Keratinocyte (primary cell): ENCODE measurements around the gene OTOA. TPM values are rescaled to one million over a fixed set of nuclear protein-coding genes. Genes with fewer than 3 reads are reported as not detected.

Source experiments
- DNase-seq: peaks from one replicate; pipeline ENCODE4 v3.0.0-alpha.2; 2011; ENCODE audit warnings: low read depth, missing footprints, low spot score
- FAIRE-seq: peaks from 2 replicates; lab custom pipeline; 2011; peaks lifted over from hg19 to GRCh38; lab: Jason Lieb, UNC
- H2AFZ ChIP-seq: 2 replicates; pipeline ENCODE4 v1.6.0; 2012; ENCODE audit warnings: low read length, control low read depth, inconsistent platforms; ENCODE audit not compliant: control insufficient read depth
- H3K27ac ChIP-seq: 2 replicates; pipeline ENCODE4 v1.5.1; 2011; ENCODE audit warnings: low read length; ENCODE audit not compliant: control insufficient read depth, insufficient read depth
- H3K27me3 ChIP-seq: 3 replicates; pipeline ENCODE4 v1.6.0; 2011; ENCODE audit warnings: low read length; ENCODE audit not compliant: control insufficient read depth, insufficient read depth; ENCODE audit errors: extremely low read depth
- H3K36me3 ChIP-seq, 2 experiments: 2 replicates in 1 of 2; 3 replicates in 1 of 2; pipeline ENCODE4 v1.5.1; 2011; ENCODE audit warnings: low read length in 2 of 2, mild to moderate bottlenecking in 1 of 2; ENCODE audit not compliant: control insufficient read depth in 2 of 2, insufficient read depth in 2 of 2; ENCODE audit errors: extremely low read depth in 1 of 2
- H3K4me1 ChIP-seq: 3 replicates; pipeline ENCODE4 v1.5.1; 2011; ENCODE audit warnings: low read length; ENCODE audit not compliant: control insufficient read depth, insufficient read depth; ENCODE audit errors: extremely low read depth
- H3K4me2 ChIP-seq: 3 replicates; pipeline ENCODE4 v1.6.0; 2011; ENCODE audit warnings: low read depth, low read length; ENCODE audit not compliant: control insufficient read depth, insufficient read depth; ENCODE audit errors: extremely low read depth
- H3K4me3 ChIP-seq, 3 experiments: fragments of 200-600 bp in 1 of 3; sonication (generic) in 1 of 3; 2 replicates in 2 of 3; 3 replicates in 1 of 3; pipeline ENCODE4 v1.5.1; 2011 to 2016; ENCODE audit warnings: low read length in 3 of 3, mild to moderate bottlenecking in 3 of 3, control low read depth in 2 of 3, inconsistent platforms in 1 of 3, low read depth in 1 of 3, mixed read lengths in 1 of 3, mixed run types in 1 of 3, moderate library complexity in 1 of 3; ENCODE audit not compliant: control insufficient read depth in 2 of 3, insufficient read depth in 2 of 3; ENCODE audit errors: extremely low read depth in 1 of 3
- H3K79me2 ChIP-seq: 2 replicates; pipeline ENCODE4 v1.6.0; 2012; ENCODE audit warnings: low read length; ENCODE audit not compliant: control insufficient read depth, insufficient read depth
- H3K9ac ChIP-seq: 3 replicates; pipeline ENCODE4 v1.6.0; 2011; ENCODE audit warnings: low read length; ENCODE audit not compliant: control insufficient read depth, insufficient read depth; ENCODE audit errors: extremely low read depth
- H3K9me1 ChIP-seq: 3 replicates; pipeline ENCODE4 v1.6.0; 2011; ENCODE audit warnings: low read length; ENCODE audit not compliant: control insufficient read depth, insufficient read depth; ENCODE audit errors: extremely low read depth
- H3K9me3 ChIP-seq: 2 replicates; pipeline ENCODE4 v1.5.1; 2012; ENCODE audit warnings: low read depth, low read length; ENCODE audit not compliant: control insufficient read depth
- H4K20me1 ChIP-seq: 3 replicates; pipeline ENCODE4 v1.6.0; 2011; ENCODE audit warnings: low read length; ENCODE audit not compliant: control insufficient read depth, insufficient read depth; ENCODE audit errors: extremely low read depth
- EZH2 ChIP-seq: IDR thresholded peaks from one replicate; pipeline ENCODE4 v1.6.1; 2012; ENCODE audit warnings: inconsistent platforms, mild to moderate bottlenecking, low read length, moderate library complexity
- dilution Hi-C: fragments of 300-500 bp; cut with MboI; formaldehyde crosslinking; loops from one replicate; pipeline ENCODE4 v1.7.0; 2020; ENCODE audit warnings: low sequenced_read_pairs; ENCODE audit not compliant: extremely low pct_ligation_motif_present
- polyA plus RNA-seq, 5 experiments: library from polyadenylated mRNA; depleted of rRNA in 3 of 5; stranded (reverse) in 3 of 5; stranded (forward) in 1 of 5; unstranded in 1 of 5; fragments of >200 nt; gene quantifications; 1 replicate in 1 of 5; 2 replicates in 3 of 5; 3 replicates in 1 of 5; pipeline versions ENCODE4 v1.2.1 to v1.2.3, GENCODE V29; 2011 to 2012; ENCODE audit warnings: missing spikeins in 2 of 5, low read depth in 1 of 5, low replicate concordance in 1 of 5
- TF ChIP-seq, protein P1 (sequence below), 3 experiments: IDR thresholded peaks in 1 of 3; conservative IDR thresholded peaks in 1 of 3; optimal IDR thresholded peaks in 1 of 3; 2 replicates in 2 of 3; 3 replicates in 1 of 3; pipeline versions ENCODE3 to v1.5.1; 2011; ENCODE audit warnings: low read length in 3 of 3, mild to moderate bottlenecking in 3 of 3, moderate library complexity in 2 of 3, control low read depth in 1 of 3, inconsistent platforms in 1 of 3; ENCODE audit not compliant: insufficient read depth in 2 of 3; ENCODE audit errors: extremely low read depth in 1 of 3

OTOA gene
- polyA plus RNA-seq, 1 donor (not counting 4 experiments of a cell fraction or from before 2014, with no cell fraction given): not detected

GRCh38 chr16:21654466-21654865 is 9.3 kb upstream of the OTOA start:
- DNase-seq (no peak), FAIRE-seq (no peak)
- Histone ChIP-seq H3K4me1 (peaks cover 19% of the 10 kb centered on the region), H3K4me3 (no peak overlapping the region), H3K9me3 (no peaks in the 10 kb centered on the region), H4K20me1 (no peaks in the 10 kb centered on the region), H3K9ac (no peak overlapping the region), H3K4me2 (peak overlapping the region; percentile 44), H3K9me1 (no peaks in the 10 kb centered on the region), H3K79me2 (peaks cover 5% of the 10 kb centered on the region), H3K27me3 (no peaks in the 10 kb centered on the region), H3K36me3 (peaks cover 2 to 4% of the 10 kb centered on the region in 2 experiments), H2AFZ (no peak overlapping the region), H3K27ac (peak overlapping the region; percentile 10)
- dilution Hi-C loops: no loop called here
- TF ChIP-seq EZH2: no peak
- TF ChIP-seq, protein P1, sequence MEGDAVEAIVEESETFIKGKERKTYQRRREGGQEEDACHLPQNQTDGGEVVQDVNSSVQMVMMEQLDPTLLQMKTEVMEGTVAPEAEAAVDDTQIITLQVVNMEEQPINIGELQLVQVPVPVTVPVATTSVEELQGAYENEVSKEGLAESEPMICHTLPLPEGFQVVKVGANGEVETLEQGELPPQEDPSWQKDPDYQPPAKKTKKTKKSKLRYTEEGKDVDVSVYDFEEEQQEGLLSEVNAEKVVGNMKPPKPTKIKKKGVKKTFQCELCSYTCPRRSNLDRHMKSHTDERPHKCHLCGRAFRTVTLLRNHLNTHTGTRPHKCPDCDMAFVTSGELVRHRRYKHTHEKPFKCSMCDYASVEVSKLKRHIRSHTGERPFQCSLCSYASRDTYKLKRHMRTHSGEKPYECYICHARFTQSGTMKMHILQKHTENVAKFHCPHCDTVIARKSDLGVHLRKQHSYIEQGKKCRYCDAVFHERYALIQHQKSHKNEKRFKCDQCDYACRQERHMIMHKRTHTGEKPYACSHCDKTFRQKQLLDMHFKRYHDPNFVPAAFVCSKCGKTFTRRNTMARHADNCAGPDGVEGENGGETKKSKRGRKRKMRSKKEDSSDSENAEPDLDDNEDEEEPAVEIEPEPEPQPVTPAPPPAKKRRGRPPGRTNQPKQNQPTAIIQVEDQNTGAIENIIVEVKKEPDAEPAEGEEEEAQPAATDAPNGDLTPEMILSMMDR (optimal IDR thresholded peaks at IDR 0.05 in 1 of 3, IDR thresholded peaks at IDR 0.05 in 1 of 3, conservative IDR thresholded peaks at IDR 0.05 in 1 of 3; ENCODE audit: extremely low read depth in 1 of 3, insufficient read depth in 2 of 3, low read length in 3 of 3): no peak

DNA sequence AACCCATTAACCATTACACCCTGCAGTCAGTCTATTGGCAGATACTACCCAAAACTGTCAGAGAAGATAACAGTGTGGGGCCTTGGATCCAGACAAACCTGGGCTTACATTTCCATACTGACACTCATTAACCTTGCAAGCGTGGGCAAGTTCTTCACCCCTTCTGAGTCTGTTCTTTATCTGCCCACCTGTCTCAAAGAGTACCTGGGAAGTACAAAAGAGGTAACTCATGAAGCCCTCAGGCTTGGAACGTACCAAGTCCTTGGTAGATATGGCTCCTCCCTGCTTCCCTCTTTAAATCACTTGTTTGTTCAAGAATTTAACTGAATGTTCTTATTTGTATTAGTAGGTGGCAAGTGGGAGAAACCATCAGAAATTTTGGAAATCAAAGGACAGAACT is 8.9 kb upstream of the OTOA start:
- no peaks in the 10 kb centered on the region for H4K20me1 ChIP-seq
- FAIRE-seq (peak; percentile 62), DNase-seq (peak; percentile 13)
- H3K27me3 ChIP-seq: no peaks in the 10 kb centered on the region
- dilution Hi-C loops: no loop called here
- H3K27ac ChIP-seq: peak overlapping the region; percentile 28
- H3K4me2 ChIP-seq: peak overlapping the region; percentile 44
- peaks cover 4% of the 10 kb centered on the region for H3K79me2 ChIP-seq
- no peak overlapping the region for H3K4me3 ChIP-seq
- H3K4me1 ChIP-seq: peaks cover 19% of the 10 kb centered on the region
- TF ChIP-seq, protein P1 (optimal IDR thresholded peaks at IDR 0.05 in 1 of 3, IDR thresholded peaks at IDR 0.05 in 1 of 3, conservative IDR thresholded peaks at IDR 0.05 in 1 of 3; ENCODE audit: extremely low read depth in 1 of 3, insufficient read depth in 2 of 3, low read length in 3 of 3): no peak
- TF ChIP-seq EZH2: no peak
- H3K9me1 ChIP-seq: no peaks in the 10 kb centered on the region
- H2AFZ ChIP-seq: no peak overlapping the region
- H3K9ac ChIP-seq: no peak overlapping the region
- no peaks in the 10 kb centered on the region for H3K9me3 ChIP-seq
- peaks cover 2 to 4% of the 10 kb centered on the region in 2 experiments for H3K36me3 ChIP-seq
